ENCODE data around the gene CNP.
A peak's percentile ranks its signal among the peaks of the same experiment; 100 is the strongest.

Gene CNP

GRCh38 chr17:41965694-41966462 is 717 bp upstream of the CNP start:
- H3K36me3 ChIP-seq (ENCODE audit: control insufficient read depth, low read depth, low read length), result no peaks in the 10 kb centered on the region
- H3K9ac ChIP-seq (ENCODE audit: low read length), result peak overlapping the region; percentile 74
- H3K4me1 ChIP-seq (ENCODE audit: control insufficient read depth, low read depth, low read length), result peaks cover 4% of the 10 kb centered on the region
- H3K27ac ChIP-seq (ENCODE audit: low read length), result no peak overlapping the region
- H3K27me3 ChIP-seq (ENCODE audit: control insufficient read depth, insufficient read depth, low read length), result no peaks in the 10 kb centered on the region
- no peaks in the 10 kb centered on the region for H3K9me3 ChIP-seq (ENCODE audit: control insufficient read depth, low read depth, low read length)
- peak overlapping the region; percentile 64 for H3K4me3 ChIP-seq (ENCODE audit: low read length)

- Histone ChIP-seq H3K4me3 (ENCODE audit: low read length) (peak overlapping the region; percentile 64), H3K9ac (ENCODE audit: low read length) (peak overlapping the region; percentile 74), H3K4me1 (ENCODE audit: control insufficient read depth, low read depth, low read length) (peaks cover 4% of the 10 kb centered on the region), H3K36me3 (ENCODE audit: control insufficient read depth, low read depth, low read length) (peaks cover 3% of the 10 kb centered on the region), H3K27ac (ENCODE audit: low read length) (no peak overlapping the region), H3K27me3 (ENCODE audit: control insufficient read depth, insufficient read depth, low read length) (no peaks in the 10 kb centered on the region), H3K9me3 (ENCODE audit: control insufficient read depth, low read depth, low read length) (no peaks in the 10 kb centered on the region)
Observed at GRCh38 chr17:41967141-41967920, 736 bp downstream of the CNP start.

- Histone ChIP-seq H3K4me1 (ENCODE audit: control insufficient read depth, low read depth, low read length) (peaks cover 4% of the 10 kb centered on the region), H3K9ac (ENCODE audit: low read length) (no peak overlapping the region), H3K4me3 (ENCODE audit: low read length) (no peak overlapping the region), H3K36me3 (ENCODE audit: control insufficient read depth, low read depth, low read length) (peaks cover 10% of the 10 kb centered on the region), H3K27ac (ENCODE audit: low read length) (no peak overlapping the region), H3K9me3 (ENCODE audit: control insufficient read depth, low read depth, low read length) (no peaks in the 10 kb centered on the region), H3K27me3 (ENCODE audit: control insufficient read depth, insufficient read depth, low read length) (no peaks in the 10 kb centered on the region)
Observed at GRCh38 chr17:41967921-41968578, 1.5 kb downstream of the CNP start.

- Histone ChIP-seq H3K4me3 (ENCODE audit: low read length) (no peak overlapping the region), H3K27ac (ENCODE audit: low read length) (no peak overlapping the region)
Observed at GRCh38 chr17:41968676-41969075, 2.1 kb downstream of the CNP start.

GRCh38 chr17:41970901-41971331 is 4.3 kb downstream of the CNP start:
- Histone ChIP-seq H3K36me3 (ENCODE audit: control insufficient read depth, low read depth, low read length) (peaks cover 33% of the 10 kb centered on the region), H3K4me1 (ENCODE audit: control insufficient read depth, low read depth, low read length) (no peaks in the 10 kb centered on the region), H3K4me3 (ENCODE audit: low read length) (no peak overlapping the region), H3K9ac (ENCODE audit: low read length) (no peak overlapping the region), H3K9me3 (ENCODE audit: control insufficient read depth, low read depth, low read length) (no peaks in the 10 kb centered on the region), H3K27me3 (ENCODE audit: control insufficient read depth, insufficient read depth, low read length) (no peaks in the 10 kb centered on the region), H3K27ac (ENCODE audit: low read length) (no peak overlapping the region)

More at GRCh38 chr17:41968676-41969075, 2.1 kb downstream of the CNP start:
- Histone ChIP-seq H3K4me1 (ENCODE audit: control insufficient read depth, low read depth, low read length) (peaks cover 4% of the 10 kb centered on the region), H3K9ac (ENCODE audit: low read length) (no peak overlapping the region), H3K27me3 (ENCODE audit: control insufficient read depth, insufficient read depth, low read length) (no peaks in the 10 kb centered on the region), H3K36me3 (ENCODE audit: control insufficient read depth, low read depth, low read length) (peaks cover 14% of the 10 kb centered on the region), H3K9me3 (ENCODE audit: control insufficient read depth, low read depth, low read length) (no peaks in the 10 kb centered on the region)

GRCh38 chr17:41971721-41972523 is 5.3 kb downstream of the CNP start:
- H3K27ac ChIP-seq (ENCODE audit: low read length), result no peak overlapping the region

GRCh38 chr17:41972571-41973407 is 6.2 kb downstream of the CNP start:
- Histone ChIP-seq H3K9ac (ENCODE audit: low read length) (no peak overlapping the region), H3K4me1 (ENCODE audit: control insufficient read depth, low read depth, low read length) (no peaks in the 10 kb centered on the region), H3K36me3 (ENCODE audit: control insufficient read depth, low read depth, low read length) (peaks cover 51% of the 10 kb centered on the region), H3K9me3 (ENCODE audit: control insufficient read depth, low read depth, low read length) (no peaks in the 10 kb centered on the region), H3K27ac (ENCODE audit: low read length) (no peak overlapping the region), H3K27me3 (ENCODE audit: control insufficient read depth, insufficient read depth, low read length) (no peaks in the 10 kb centered on the region), H3K4me3 (ENCODE audit: low read length) (no peak overlapping the region)

More at GRCh38 chr17:41971721-41972523, 5.3 kb downstream of the CNP start:
- Histone ChIP-seq H3K36me3 (ENCODE audit: control insufficient read depth, low read depth, low read length) (peaks cover 43% of the 10 kb centered on the region), H3K4me3 (ENCODE audit: low read length) (no peak overlapping the region), H3K9me3 (ENCODE audit: control insufficient read depth, low read depth, low read length) (no peaks in the 10 kb centered on the region), H3K4me1 (ENCODE audit: control insufficient read depth, low read depth, low read length) (no peaks in the 10 kb centered on the region), H3K9ac (ENCODE audit: low read length) (no peak overlapping the region), H3K27me3 (ENCODE audit: control insufficient read depth, insufficient read depth, low read length) (no peaks in the 10 kb centered on the region)

- peaks cover 57% of the 10 kb centered on the region for H3K36me3 ChIP-seq (ENCODE audit: control insufficient read depth, low read depth, low read length)
- H3K4me1 ChIP-seq (ENCODE audit: control insufficient read depth, low read depth, low read length), result no peaks in the 10 kb centered on the region
- no peak overlapping the region for H3K9ac ChIP-seq (ENCODE audit: low read length)
- no peaks in the 10 kb centered on the region for H3K9me3 ChIP-seq (ENCODE audit: control insufficient read depth, low read depth, low read length)
- no peaks in the 10 kb centered on the region for H3K27me3 ChIP-seq (ENCODE audit: control insufficient read depth, insufficient read depth, low read length)
- no peak overlapping the region for H3K27ac ChIP-seq (ENCODE audit: low read length)
- H3K4me3 ChIP-seq (ENCODE audit: low read length), result no peak overlapping the region
Observed at GRCh38 chr17:41973408-41973811, 6.8 kb downstream of the CNP start.

GRCh38 chr17:41974031-41974430 is 7.4 kb downstream of the CNP start:
- Histone ChIP-seq H3K27me3 (ENCODE audit: control insufficient read depth, insufficient read depth, low read length) (no peaks in the 10 kb centered on the region), H3K9ac (ENCODE audit: low read length) (no peak overlapping the region), H3K36me3 (ENCODE audit: control insufficient read depth, low read depth, low read length) (peaks cover 61% of the 10 kb centered on the region), H3K4me1 (ENCODE audit: control insufficient read depth, low read depth, low read length) (no peaks in the 10 kb centered on the region), H3K27ac (ENCODE audit: low read length) (no peak overlapping the region), H3K4me3 (ENCODE audit: low read length) (no peak overlapping the region), H3K9me3 (ENCODE audit: control insufficient read depth, low read depth, low read length) (no peaks in the 10 kb centered on the region)

- no peaks in the 10 kb centered on the region for H3K27me3 ChIP-seq (ENCODE audit: control insufficient read depth, insufficient read depth, low read length)
- no peak overlapping the region for H3K27ac ChIP-seq (ENCODE audit: low read length)
- H3K36me3 ChIP-seq (ENCODE audit: control insufficient read depth, low read depth, low read length), result peaks cover 61% of the 10 kb centered on the region
- no peak overlapping the region for H3K4me3 ChIP-seq (ENCODE audit: low read length)
- H3K9me3 ChIP-seq (ENCODE audit: control insufficient read depth, low read depth, low read length), result no peaks in the 10 kb centered on the region
- H3K9ac ChIP-seq (ENCODE audit: low read length), result no peak overlapping the region
- H3K4me1 ChIP-seq (ENCODE audit: control insufficient read depth, low read depth, low read length), result no peaks in the 10 kb centered on the region
Observed at GRCh38 chr17:41974658-41975057, 8.1 kb downstream of the CNP start.

Data from iPS-18a (cell line).